ENCODE results near the gene NCAM1.

Gene NCAM1

DNA sequence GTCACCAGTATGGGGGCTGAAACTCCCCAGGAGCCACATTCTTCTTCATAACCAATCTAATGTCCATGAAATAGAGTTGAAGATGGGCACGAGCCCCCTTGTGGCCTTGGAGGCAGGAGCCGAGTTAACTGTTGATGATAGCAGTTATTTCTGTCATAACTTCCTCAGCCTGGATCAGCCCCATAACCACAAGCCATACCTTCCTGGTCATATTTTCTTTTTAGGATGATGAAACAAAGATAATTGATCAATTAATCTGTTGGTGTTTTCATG lies 288.2 kb downstream of the NCAM1 start:
- H3K27ac ChIP-seq, result no peak overlapping the region
- no peak for TF ChIP-seq ZFX (IDR thresholded peaks at IDR 0.05)
- TF ChIP-seq, protein P1, sequence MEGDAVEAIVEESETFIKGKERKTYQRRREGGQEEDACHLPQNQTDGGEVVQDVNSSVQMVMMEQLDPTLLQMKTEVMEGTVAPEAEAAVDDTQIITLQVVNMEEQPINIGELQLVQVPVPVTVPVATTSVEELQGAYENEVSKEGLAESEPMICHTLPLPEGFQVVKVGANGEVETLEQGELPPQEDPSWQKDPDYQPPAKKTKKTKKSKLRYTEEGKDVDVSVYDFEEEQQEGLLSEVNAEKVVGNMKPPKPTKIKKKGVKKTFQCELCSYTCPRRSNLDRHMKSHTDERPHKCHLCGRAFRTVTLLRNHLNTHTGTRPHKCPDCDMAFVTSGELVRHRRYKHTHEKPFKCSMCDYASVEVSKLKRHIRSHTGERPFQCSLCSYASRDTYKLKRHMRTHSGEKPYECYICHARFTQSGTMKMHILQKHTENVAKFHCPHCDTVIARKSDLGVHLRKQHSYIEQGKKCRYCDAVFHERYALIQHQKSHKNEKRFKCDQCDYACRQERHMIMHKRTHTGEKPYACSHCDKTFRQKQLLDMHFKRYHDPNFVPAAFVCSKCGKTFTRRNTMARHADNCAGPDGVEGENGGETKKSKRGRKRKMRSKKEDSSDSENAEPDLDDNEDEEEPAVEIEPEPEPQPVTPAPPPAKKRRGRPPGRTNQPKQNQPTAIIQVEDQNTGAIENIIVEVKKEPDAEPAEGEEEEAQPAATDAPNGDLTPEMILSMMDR (conservative IDR thresholded peaks at IDR 0.05), result peak; percentile 27

DNA sequence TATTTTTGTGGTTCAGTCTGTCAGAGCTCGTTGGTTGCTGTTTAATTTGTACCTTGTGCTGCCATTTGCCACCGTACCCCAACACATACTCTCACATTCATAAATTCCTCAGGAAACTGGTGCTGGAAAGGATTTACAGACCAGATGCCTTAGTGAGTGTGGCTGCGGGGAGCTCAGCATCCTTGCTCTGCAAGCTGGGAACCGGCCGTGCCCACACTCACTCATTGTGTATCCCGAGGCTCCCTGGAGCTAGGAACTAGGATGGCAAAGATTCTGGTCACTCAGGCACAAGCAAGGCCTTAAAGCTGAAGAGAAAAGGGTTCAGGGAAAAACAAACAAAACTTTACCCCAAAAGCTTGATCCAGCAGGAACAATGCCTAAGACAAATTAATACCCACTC lies 288.6 kb downstream of the NCAM1 start:
- no peak overlapping the region for H3K27ac ChIP-seq
- TF ChIP-seq ZFX (IDR thresholded peaks at IDR 0.05), result no peak

DNA sequence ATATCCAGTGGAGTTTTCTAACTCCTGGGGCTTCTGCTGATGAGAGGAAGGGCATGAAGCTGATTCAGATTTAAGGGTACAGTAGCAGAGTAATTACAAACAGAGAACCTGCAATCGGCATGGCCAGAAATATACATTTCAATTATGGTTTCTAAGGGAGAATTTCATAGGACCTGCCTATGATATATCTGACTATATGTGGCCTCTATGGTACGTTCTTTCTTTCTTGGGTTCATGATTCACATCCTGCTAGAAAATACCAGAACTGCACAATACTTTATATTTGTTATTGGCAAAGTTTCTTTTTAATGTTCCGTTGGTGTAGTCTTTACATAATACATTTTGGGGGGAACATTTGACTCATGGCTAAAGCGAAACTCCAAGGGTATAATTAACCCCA lies 290.1 kb downstream of the NCAM1 start:
- H3K27ac ChIP-seq, result no peak overlapping the region
- TF ChIP-seq, protein P1 (conservative IDR thresholded peaks at IDR 0.05), result no peak
- no peak for TF ChIP-seq ZFX (IDR thresholded peaks at IDR 0.05)

DNA sequence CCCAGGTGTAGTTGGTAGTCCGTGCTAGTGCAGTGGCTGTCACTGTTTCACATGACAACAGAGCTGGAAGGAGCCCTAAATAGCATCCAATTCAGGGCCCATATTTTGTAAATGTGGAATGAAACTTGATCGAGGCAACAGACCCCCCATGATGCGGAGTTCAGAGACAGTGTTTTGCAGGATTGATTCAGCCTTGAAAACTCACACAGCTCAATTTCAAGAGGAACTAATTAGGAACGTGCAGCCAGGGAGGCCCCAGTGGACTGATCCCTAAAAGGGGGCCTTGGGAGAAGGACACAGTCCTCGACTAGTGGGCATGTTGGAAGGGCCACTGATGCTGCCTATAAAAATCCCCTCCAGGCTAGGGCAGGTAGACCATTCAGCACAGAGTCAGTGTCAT lies 292.2 kb downstream of the NCAM1 start:
- H3K27ac ChIP-seq, result no peak overlapping the region
- no peak for TF ChIP-seq ZFX (IDR thresholded peaks at IDR 0.05)
- TF ChIP-seq, protein P1 (conservative IDR thresholded peaks at IDR 0.05), result no peak

DNA sequence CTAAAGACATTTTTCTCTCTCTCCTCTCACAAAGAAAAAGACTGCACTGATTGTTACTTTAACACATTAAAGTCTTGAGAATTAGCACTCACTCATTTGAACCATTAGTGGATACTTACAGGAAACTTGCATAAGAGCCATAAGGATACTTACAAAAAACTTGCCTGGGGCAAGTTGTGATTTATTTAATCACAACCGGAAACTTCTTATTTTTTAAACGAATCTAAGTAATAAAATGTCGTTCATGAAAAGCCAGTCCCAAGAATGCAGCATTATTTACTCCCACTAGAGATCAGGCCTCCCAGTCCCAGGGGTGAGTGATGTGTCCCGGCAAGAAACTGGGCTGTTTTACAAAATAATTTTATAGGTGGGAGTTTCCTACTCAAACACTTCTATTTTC lies 293.9 kb downstream of the NCAM1 start:
- TF ChIP-seq, protein P1 (conservative IDR thresholded peaks at IDR 0.05), result no peak
- no peak for TF ChIP-seq ZFX (IDR thresholded peaks at IDR 0.05)
- H3K27ac ChIP-seq, result no peak overlapping the region

DNA sequence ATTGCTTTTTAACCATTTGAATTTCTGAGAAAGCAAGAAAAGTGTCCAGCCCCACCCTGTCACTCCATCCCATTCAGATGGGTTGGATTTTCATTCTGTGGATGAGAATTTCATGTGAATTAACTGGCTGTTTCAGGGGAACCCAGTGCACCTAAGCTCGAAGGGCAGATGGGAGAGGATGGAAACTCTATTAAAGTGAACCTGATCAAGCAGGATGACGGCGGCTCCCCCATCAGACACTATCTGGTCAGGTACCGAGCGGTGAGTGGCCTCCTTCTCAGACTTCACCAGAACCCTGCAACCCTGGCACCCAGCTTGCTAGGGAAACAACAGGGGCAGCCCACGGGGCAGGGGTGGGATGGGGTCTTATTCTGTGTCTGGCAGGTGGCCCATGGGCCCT lies 294.5 kb downstream of the NCAM1 start:
- TF ChIP-seq ZFX (IDR thresholded peaks at IDR 0.05), result no peak
- TF ChIP-seq, protein P1 (conservative IDR thresholded peaks at IDR 0.05), result no peak
- H3K27ac ChIP-seq, result no peak overlapping the region

DNA sequence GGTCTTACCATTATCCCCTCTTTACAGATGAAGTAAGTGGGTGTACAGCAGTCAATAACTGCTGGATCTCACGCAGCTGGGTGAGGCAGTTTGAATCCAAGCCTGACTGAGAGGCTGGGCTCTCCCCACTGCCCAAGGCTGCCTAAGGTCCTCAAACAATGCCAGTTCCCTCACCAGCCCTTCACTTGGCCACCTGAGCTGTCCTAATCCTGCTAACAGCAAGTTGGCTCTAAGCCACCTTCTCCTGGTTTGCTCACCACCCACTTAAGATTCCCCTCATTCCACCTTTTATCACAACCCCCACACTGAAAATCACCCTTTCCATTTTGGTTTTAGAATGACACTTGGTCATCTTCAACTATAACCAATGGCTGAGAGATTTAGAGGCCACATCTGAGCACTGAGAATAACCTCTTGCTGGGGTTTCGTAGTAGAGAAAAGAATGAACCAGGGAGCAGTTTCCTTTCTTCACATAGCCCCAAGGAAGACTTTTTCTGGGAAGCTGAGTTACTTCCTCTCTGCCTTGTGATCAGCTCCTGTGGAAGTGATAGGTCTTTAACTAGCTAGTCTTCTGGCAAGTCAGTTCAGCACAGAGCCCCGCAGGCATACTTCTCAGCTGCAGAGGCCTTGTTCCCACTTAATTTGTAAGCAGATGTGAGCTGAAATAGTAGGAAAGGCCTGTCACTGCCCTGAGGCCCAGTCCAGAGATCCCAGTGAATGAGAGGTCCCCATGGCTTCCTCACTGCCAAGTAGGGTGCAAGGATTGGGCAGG lies 295.4 kb downstream of the NCAM1 start:
- TF ChIP-seq, protein P1 (conservative IDR thresholded peaks at IDR 0.05), result no peak
- no peak for TF ChIP-seq ZFX (IDR thresholded peaks at IDR 0.05)
- H3K27ac ChIP-seq, result no peak overlapping the region

DNA sequence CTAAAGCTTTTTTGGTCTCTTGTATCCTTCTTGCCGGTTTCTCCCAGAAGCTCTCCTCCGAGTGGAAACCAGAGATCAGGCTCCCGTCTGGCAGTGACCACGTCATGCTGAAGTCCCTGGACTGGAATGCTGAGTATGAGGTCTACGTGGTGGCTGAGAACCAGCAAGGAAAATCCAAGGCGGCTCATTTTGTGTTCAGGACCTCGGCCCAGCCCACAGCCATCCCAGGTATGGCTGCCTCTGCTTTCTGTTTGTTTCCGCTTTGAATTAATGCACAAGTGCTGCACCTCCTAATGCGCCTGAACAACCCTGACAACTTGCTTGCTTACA lies 298.8 kb downstream of the NCAM1 start:
- TF ChIP-seq, protein P1 (conservative IDR thresholded peaks at IDR 0.05), result no peak
- TF ChIP-seq ZFX (IDR thresholded peaks at IDR 0.05), result no peak
- no peak overlapping the region for H3K27ac ChIP-seq
